Dedifferentiated amniotic fluid mesenchymal stem cell (primary cell): ENCODE results near the gene HDDC2.

Experiments used
- DNase-seq: peaks from one replicate; pipeline ENCODE4 v3.0.0-alpha.2; 2016; ENCODE audit errors: extremely low spot score

HDDC2 gene

GRCh38 chr6:125237764-125238163, 64.0 kb downstream of the HDDC2 start:
- DNase-seq = no peak

GRCh38 chr6:125236536-125237327, 65.0 kb downstream of the HDDC2 start:
- DNase-seq = peak; percentile 50

- DNase-seq = no peak
These were observed 68.6 kb downstream of the HDDC2 start for GRCh38 chr6:125233202-125233601.

DNA sequence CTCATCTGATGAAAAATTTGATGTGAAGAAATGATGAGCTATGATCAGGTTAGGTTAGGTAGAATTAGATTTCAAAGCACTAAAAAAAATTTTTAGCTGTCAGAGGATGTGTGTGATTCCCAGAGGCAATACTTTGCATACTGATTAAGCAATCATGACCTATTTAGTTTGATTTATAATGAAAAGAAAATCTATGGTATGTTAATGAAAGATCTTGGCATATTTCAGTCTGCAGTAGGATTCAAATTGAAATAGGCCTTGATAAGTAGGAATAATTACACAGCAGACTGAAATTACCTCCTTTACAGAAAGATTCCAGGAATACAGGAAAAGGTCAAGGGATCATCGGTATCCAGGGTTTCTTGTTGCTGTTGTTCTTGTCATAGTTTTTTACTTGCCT, 69.3 kb downstream of the HDDC2 start:
- no peak for DNase-seq

DNA sequence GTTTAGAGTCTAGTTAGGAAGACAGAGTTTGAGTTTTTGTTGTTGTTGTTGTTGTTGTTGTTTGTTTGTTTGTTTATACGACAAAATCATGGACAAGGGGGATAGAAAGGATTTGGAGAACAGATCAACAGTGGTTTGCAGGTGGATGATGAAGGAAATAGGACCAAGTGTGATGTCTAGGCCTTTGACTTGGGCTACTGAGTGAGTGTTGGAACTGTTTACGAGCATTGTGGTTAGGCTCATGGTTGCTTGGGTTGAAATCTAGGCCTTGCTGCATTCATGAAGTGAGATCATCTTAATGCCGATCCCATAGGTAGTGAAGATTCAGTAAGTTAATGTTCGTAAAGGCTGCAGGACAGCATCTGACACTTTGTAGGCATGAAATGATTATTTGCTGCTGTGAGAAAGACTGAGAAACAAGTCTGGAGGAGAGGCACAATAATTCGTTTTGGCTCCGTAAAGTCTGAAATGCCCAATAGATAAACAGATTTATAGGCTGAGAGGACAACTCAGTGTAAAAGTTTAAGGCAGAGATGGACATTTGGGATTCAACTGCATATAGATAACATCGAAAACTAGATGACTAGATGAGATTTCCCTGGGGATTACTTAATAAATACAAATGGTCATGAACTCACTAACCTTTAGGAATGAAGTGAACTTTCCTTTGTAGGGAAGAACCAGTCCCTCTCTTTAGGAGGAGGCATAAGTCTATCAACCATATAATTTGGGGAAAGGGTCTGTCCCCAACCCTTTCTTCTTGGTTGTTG, 70.0 kb downstream of the HDDC2 start:
- DNase-seq = no peak

- DNase-seq = no peak
These were observed 70.6 kb downstream of the HDDC2 start for GRCh38 chr6:125231133-125231532.

DNA sequence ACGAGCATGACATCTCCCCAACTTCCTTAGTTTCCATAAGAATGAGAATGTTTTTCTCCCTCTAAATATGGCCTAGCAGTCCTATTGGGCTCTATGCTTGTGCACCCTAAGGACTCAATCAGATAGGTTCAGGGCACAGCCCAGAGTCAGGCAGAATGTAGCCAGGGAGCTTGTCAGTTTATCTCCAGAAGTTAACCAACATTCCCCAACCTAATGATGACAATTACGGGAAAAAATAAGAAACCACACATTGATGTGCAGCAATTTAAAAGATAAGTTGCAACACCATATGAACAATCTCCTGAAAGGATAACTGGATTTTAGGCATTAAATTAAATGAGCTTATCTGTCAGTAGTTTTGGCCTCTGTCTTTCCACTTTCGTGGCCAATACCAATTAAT, 71.1 kb downstream of the HDDC2 start:
- no peak for DNase-seq

DNA sequence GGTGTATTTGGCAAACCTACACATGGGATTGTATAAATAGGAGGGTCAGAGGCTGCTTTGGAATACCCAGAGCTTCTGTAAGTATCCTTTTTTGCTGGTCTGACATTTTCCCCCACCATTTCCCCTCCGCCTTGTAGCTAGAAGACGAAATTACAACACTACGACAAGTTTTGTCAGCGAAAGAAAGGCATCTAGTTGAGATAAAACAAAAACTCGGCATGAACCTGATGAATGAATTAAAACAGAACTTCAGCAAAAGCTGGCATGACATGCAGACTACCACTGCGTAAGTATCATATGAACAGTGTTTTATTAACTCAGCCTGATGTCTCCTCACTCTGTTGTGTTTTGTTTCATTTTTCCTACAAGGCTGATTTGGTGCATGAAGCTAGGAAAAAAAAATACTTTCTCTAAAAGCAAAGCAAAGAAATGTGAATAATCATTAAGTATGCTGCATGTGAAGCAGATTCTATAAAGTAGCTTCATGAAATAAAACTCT, 72.7 kb downstream of the HDDC2 start:
- DNase-seq = no peak

GRCh38 chr6:125227244-125227643, 74.5 kb downstream of the HDDC2 start:
- DNase-seq = no peak
